IMR-90 (cell line): ENCODE measurements around the gene PTAR1. TPM values are rescaled to one million over a fixed set of nuclear protein-coding genes. Genes with fewer than 3 reads are reported as not detected.

Source experiments
- polyA plus RNA-seq, 3 experiments: library from polyadenylated mRNA; depleted of rRNA; stranded (reverse); fragments of >200 nt; gene quantifications; 2 replicates each; pipeline ENCODE4 v1.2.3, GENCODE V29; 2012; ENCODE audit warnings: low replicate concordance in 1 of 3
- total RNA-seq: library from RNA; depleted of rRNA; stranded (reverse); fragments of >200 nt; gene quantifications from 2 replicates; pipeline ENCODE4 v1.2.3, GENCODE V29; 2012; rRNA removed

The PTAR1 gene
- total and polyA plus RNA-seq, 2 of the 4 experiments (the other 2 are of a cell fraction): 10.6 to 110 TPM

Other genes starting within 250 kb of the PTAR1 start
- 3.8 and 4.2 TPM in 2 replicates for gene APBA1, start 87.6 kb downstream of the PTAR1 start, total RNA-seq
- 5.1 and 8.8 TPM in 2 replicates for gene APBA1, start 87.6 kb downstream of the PTAR1 start, polyA plus RNA-seq (2012; rRNA removed)
- gene CFAP95, start 60.8 kb upstream of the PTAR1 start, total RNA-seq: not detected in 2 replicates
- not detected in 2 replicates for gene CFAP95, start 60.8 kb upstream of the PTAR1 start, polyA plus RNA-seq (2012; rRNA removed)